ENCODE results near the gene XPR1.

DNA sequence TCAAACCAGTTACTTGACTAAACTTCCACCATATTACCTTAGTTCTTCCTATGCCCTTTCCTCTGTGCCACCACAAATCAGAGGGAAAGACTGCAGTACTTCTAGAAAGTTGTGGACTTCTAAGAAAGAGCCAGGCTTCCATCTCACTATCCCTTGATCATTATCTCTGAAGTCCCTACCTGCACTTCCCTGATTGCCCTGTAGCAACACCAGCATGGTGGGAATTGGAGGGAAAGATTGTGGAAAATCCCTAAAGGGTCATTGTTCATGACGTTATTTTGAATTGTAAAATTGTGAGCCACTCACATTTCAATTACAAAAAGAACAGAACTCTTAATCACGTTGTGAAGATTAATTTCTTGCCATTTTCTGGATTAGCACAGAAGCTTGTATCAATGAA is 257.5 kb downstream of the XPR1 start:
- TF ChIP-seq EZH2 (IDR thresholded peaks at IDR 0.05; ENCODE audit: insufficient read depth, poor library complexity, severe bottlenecking) = no peak
- no peak for TF ChIP-seq EZH2phosphoT487 (IDR thresholded peaks at IDR 0.05; ENCODE audit: insufficient read depth, low read depth)

All from GM23248 (cell line).